HG03378 (cell line): Measurements from ENCODE around the gene BRD3OS.

Experiments used
- ATAC-seq: cut with Tn5 transposase; IDR thresholded peaks from one replicate; pipeline ENCODE4 v1.9.1; 2021; ENCODE audit warnings: mild to moderate bottlenecking, moderate library complexity; ENCODE audit not compliant: unreplicated experiment

The BRD3OS gene

DNA sequence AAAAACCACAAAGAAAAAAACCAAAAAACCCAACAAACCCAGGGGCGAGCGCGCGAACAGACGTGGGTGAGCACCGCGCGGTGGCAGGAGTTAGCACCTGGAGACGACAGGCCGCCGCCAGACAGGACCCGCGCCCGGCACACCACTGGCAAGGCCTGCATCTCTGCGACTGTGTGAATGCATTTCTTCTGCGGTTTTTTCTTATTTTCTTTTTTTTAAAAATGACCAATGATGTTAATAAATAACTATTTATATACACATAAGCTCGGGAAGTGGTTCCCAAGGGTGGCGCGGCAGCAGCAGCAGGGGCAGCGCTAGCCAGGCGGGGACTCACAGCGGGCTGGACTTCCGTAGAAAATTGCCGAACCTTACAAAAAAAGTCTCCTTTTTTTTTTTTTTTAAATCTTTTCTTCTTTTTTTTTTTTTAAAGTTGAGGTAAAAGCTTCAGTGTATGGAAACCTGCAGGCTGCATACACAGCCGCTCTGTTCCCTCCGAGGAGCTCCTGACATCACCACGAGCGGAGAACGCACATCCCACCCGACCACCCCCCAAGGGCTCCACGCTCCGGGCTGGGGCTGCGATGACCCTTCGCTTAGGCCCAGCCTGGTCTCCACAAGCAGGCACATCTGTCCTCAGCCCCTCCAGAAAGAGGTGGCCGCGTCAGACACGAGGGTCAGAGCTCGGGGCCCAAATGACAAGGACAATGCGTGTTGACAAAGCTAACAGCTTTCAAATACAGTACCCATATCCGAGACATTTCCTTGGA, 7.4 kb downstream of the BRD3OS start:
- ATAC-seq: no peak

DNA sequence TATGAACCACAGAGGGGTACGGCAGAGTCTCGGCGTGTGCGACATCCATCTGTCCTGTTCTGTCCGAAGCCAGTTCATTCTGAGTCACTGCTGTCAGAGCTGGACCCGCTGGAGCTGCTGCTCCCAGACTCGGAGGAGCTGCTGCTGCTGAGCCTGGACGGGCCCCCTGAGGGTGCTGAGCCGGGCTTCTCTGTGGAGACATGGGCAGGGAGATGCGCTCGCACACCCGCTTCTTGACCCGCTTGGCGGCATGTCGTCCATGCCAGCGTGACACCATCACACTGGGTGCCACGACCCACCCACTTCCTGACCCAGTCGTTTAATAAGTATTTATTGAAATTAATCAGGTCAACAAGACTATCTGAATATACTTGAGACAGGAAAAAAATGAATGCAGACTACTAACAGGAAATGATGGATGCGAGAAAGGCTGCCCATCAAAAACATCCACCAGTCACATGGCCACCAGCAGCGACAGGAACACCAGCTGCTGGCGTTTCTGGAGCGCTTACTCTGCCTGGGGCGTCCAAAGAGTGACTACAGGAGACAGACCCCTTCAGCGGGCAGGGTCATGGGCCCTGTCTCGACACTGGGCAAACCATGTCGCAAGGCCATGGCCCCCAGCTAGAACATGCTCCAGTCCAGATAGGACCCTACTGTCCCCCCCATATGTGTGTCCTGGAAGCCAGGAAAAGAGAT, 8.4 kb downstream of the BRD3OS start:
- ATAC-seq: no peak

DNA sequence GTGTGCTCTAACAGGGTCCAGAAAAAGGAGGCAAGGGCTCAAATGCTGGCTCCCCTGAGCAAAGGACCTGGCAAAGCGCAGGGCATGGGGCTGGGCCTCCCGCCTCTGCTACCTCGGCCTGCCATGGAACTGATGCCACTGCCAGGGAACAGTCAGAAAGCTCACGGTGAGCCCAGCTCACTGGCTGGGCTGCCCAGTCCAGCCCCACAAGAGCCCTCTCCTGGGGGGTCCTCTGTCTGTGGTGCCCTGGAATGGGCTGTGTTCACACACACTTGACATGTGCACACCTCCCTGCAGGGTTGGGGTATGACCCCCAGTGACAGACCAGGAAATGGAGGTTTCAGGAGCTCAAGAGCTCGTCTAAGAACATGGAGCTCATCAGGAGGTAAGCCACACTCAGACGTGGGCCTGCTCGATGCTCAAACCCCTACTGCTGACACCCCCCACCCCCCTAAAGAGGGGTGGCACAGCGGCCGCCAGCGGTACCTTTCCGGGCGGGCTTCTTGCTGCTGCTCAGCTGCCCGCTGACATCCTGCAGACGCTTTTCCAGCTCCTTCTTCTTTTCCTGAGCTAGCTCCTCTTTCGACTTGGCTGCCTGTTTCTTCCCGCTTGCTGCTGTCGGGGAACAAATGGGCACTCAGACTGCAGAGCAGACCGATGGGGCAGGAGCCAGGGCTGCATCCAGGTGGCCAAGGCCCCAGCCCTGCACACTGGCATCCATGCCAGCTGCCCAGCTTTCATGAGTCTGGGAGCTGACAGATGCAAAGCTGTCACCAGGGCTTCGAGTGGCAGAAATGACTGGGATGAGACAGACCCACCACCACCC, 9.1 kb downstream of the BRD3OS start:
- no peak for ATAC-seq

DNA sequence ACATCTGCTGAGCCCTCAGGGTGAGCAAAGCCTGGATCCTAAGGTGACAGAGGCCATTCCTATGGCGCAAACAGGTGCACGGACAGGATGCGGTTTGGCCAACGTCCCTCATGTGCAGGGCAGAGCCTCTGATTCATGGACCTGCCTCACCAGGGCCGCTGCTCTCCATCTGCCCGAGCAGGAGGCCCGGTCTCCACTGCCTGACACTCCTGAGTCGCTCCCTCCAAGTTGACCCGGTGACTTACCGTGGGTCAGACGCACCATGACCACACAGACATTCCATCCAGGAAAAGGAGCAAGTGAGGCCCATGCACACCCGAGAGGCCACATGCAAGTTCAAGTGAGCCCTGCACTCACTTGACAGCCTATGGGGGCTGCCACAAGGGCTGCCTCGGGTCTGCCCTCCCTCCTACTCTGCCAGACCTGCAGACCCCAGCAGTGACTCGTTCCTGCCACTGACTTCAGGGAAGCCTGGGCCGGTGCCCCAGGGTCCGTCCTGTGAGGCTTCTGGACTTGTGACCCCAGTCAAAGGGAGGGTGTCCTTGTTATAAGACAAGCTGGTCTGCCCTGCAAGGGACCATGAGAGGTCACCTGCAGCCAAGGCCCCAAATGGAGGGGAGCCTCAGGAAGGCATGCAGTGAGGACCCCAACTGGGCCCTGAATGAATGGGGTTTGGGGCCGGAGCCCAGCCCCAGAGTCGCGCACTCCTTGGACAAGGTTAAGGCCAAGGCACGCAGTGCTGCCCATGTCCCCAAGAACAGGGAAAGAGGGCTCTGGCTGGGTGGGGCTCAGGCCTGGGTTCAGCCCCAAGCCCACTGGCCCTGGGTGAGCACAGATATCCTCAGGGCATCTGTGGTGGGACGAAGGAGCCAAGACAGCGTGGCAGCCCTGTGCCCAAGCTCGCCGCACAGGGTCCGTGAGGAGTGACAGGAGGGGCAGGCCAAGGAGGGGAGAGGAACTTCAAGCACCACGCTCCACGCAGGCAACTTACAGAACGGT, 10.1 kb downstream of the BRD3OS start:
- ATAC-seq: no peak

DNA sequence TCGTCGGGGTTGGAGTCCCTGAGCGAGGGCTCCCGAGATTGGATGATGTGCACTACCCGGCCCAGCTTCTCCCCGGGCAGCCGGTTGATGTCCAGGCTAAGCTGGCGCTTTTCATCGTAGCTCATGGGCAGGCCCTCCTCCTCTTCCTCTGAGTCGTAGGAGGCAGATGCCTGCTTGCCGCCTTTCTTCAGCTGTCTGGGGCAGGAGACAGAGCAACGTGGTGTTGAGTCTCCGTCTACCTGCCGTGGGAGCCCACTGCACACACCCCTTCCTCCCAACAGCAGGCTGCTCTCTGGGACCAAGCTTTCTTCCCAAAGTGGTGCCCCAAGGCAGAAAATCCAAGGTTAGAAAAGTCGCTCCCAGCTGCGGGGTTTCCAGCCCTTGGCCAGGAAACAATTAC, 10.8 kb downstream of the BRD3OS start:
- ATAC-seq: no peak

DNA sequence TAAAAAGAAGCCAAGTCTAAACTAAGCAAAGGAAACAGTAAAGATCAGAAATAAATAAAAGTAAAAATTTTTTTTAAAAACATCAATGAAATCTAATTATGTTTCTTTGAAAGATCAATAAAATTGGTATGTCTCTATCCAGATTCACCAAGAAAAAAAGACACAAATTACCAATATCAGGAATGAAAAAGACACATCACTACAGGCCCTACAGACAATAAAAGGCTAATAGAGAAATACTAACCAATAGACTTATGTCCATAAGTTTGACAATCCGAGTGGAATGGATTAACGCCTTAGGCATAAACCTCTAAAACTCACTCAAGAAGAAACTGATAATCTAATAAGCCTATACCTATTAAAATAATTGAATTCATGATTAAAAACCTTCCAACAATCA, 12.4 kb downstream of the BRD3OS start:
- no peak for ATAC-seq

DNA sequence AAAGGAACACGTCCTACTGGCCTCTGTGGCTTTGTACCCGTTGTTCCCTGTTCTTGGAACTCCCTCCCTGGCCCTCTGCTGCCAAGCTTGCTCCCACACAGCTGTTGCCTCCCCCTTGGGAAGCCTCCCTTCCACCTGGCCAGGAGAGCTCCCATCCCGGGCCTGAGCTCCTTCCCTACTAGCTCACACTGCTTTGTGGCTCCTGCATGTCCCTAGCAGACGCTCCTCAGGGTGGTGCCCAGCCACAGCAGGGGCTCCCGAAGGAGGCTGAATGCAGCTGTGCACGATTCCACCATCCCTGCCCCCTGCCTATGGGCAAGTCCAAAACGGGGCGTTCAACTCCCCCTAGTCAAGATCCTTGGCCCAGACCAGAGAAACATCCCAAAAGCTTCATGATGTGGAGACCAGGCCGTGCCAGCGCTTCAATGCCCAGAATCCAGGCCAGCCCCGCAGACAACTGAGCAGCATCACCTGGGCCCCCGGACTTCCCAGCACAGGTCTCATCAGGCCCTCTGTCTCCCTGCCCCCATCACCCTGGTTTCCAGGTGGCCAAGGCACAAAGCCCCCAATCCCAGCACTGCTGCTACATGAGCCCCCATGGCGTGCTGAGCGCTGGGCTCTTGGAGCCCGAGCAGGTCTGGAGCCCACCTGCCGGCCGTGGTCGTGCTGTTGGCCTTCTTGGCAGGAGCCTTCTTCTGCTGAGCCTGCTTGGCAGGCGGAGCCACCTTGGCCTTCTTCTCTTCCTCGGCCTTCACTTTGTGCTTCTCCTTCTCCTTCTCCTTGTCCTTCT, 14.3 kb downstream of the BRD3OS start:
- no peak for ATAC-seq

DNA sequence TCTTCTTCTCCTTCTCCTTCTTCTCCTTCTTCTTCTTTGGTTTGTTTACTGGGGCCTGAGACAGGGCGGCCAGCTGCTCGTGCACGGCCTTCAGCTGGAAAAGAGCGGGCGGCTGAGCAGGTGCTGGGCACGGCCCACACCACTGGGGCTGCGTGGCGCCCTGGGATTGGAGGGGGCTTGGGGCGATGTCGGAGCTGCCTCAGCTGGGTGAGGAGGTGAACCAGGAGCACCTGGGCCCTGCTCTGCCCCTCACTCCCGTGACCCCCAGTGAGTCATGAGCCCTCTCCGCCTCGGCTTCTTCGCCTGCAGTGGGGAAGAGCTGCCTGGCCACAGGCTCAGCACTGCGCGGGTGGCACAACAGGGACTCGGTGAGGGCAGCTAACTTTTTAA, 14.9 kb downstream of the BRD3OS start:
- no peak for ATAC-seq

DNA sequence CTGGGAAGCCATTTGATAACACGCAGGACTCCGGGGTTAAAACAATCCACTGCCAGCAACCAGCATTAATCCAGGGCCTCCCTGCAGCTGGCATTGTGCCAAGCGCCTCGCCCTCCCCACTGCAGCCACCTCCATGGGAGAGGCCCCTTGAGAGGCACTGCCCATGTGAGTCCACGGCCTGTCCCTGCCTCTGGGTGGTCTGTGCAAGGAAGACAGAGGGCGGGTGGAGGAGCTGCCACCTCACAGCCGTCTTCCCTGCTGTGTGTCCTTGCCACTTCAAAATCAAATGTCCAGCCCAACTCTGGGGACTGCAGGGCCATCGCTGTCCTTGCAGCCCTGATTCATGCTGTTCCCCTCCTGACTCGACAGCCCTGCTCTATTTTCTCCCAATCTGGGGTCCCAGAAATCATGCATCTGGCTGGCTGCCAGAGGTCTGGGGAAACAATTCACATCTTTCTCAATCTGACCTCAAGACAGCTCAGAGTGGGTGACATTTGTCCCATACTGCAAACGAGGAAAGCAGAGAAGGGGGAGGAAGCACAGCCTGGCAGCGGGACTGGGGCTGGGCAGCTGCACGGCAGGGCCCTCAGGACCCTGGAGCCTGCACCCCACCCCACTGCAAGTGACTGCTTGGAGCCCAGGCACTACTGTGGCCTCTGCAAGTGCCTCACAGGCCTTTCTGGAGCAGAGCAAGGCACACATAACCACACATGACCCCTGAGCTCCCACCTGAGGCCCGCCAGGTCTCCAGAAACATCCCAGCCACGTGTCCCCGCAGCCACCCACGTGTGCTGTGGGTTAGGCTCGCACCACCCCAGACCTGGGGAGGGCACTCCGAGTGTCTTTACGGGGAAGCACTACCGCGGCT, 15.7 kb downstream of the BRD3OS start:
- ATAC-seq: no peak

DNA sequence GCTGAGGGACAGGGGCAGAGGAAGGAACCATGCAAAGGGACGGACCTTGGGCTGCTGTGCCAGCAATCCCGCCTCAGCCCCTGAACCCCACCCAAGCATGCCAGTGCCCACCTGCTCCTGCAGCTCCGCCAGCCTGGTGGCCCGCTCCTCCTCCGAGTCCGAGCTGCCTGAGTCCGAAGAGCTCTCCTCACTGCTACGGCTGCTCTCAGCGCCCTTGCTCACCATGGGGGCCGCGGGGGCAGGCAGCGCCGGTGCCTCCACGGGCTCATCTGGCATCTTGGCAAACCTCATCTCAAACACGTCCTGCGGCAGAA, 16.3 kb downstream of the BRD3OS start:
- ATAC-seq: no peak

DNA sequence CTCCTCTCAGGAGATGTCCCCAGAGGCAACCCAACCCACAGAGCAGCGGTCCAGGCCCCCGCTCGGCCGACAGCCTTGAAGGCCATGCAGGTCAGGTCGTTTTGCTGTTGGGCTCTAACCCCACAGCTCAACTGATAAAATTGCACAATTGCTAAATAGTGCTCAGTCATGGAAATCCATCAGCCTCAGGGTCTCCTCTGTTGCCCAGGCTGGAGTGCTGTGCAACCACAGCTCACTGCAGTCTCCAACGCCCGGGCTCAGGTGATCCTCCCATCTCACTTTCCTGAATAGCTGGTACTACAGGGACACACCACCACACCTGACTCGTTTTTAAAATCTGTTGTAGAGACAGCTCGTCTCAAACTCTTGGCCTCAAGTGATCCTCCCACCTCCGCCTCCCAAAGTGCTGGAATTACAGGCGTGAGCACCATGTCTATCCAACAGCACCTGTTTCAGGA, 18.3 kb downstream of the BRD3OS start:
- ATAC-seq: no peak

DNA sequence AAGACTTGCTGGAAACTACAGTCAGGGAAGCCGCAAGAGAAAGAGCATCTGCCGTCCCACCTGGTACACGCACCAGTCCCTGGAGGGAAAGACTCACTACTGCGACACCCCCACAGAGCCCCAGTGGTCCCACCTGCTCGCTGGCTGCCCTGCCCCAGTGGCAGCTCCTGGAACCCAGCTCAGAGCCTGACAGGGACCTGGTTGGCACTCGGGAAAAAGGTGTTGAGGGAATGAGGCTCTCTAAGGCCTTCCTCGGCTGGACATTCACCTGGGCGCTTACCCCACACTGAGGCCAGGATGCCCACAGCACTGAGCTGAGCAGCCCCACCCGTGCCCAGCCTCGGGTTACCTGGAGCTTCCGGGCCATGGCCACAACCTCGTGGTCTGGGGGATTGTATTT, 19.7 kb downstream of the BRD3OS start:
- no peak for ATAC-seq

DNA sequence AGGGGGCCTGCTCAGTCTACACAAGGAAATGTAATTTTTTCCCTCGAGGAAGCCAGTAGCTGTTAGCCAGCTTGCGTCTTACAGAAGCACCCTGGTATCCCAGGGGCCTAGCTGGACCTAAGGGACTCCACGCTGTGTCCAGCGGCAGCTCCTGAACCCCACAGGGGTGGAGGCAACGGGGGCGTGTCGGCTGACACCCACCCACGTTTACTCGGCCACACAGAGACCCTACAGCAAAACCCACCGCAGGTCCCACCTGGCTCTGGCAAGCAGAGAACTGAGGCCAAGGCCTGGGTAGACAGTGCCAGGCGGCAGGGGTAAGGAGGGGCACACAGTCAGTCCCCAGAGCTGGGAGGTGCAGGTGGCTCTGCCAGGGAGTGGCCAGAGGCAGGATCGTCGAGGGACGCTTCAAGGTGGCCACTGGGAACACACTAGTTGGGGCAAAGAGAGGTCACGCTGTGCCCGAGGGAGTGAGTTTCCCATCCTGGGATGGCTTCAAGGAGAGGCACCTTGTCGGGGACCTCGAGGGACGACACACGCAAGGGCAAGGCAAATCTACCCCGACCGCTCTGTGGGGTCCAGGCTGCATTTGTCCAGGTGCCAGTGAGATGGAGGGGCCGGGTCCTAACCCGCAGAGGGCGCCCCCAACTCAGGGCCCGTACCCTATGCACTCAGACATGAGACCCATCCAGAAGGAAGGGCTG, 20.7 kb downstream of the BRD3OS start:
- no peak for ATAC-seq

DNA sequence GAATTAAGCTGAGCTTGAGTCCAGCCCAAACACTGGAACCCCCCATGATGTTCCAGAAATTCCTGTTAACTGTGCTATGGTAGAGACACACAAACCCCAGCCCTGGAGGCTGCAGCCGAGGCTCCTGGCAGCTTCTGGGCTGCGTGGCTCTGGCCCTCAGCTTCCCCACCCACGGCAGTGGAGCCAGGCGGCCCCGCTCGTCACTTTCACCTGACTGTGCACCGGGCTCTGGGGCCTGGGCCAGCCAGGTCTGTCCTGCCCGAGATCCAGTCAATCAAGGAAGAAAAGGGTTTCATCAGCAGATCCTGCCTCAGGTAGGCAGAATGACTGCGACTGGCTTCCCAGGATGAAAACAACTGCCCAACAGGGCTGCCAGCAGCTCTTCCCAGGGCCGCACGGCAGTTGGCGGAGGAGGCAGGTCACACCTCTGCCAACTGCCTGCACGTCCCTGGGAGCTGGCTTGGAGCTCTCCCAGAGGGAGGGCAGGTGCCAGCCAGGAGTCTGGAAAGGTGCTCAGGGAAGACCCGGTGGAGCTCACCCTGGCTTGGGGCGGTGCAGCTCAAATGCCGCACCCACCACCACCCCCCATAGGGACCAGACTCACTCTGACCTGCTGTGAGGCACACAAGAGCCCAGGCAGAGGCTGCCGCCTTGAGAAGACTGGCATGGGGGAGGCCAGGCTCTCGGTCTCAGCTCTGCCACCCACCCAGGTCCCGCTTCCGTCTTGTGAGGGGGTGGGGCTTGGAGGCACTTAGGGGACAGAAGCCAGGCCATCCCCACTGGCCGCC, 21.8 kb downstream of the BRD3OS start:
- ATAC-seq: no peak

DNA sequence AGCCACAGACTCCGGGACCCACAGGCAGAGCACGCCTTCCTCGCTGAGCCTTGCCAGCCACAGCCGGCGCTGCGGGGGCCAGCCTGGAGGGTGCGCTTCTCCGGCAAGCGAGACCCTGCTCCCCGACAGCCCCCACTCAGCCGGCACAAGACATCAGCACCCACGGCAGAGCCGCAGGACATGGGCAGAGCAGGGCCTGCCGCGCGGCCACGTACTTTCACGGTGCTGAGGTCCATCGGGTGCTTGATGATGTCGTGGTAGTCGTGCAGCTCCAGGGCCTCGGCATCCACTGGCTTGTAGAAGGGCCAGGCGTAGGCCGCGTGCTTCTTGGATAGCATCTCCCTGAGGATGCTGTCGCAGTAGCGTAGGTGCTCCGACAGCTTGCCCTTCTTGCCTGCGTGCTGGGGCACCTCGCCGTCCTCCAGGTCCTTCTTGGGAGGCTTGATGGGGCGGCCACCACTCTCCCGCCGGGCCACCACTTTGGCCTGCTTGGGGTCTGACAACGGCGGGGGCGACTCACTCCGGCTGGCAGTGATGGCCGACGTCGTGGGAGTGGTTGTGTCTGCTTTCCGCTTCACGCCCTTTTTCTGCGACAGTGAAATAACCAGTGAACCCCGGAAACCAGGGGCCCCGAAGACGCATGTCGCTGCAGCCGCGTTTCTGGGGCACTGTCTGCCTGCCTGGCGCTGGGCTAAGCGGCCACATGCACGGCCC, 22.7 kb downstream of the BRD3OS start:
- no peak for ATAC-seq

DNA sequence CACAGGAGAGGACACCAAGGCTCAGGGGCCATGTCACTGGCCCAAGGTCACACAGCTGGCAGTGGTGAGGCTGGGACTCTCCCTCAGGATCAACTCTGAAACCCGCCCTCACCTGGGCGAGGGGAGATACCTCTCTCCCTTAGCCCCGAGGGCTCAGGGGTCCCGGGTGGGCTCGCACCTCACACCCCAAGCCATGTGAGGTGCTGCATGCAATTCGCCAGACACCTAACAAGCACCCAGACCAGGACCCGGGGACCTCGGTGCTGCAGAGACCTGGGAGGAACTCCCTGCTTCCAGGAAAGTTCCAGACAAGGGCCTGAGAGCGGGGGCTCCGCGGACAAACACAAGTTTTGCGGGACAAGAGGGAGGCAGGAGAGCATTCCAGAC, 23.3 kb downstream of the BRD3OS start:
- ATAC-seq: no peak

DNA sequence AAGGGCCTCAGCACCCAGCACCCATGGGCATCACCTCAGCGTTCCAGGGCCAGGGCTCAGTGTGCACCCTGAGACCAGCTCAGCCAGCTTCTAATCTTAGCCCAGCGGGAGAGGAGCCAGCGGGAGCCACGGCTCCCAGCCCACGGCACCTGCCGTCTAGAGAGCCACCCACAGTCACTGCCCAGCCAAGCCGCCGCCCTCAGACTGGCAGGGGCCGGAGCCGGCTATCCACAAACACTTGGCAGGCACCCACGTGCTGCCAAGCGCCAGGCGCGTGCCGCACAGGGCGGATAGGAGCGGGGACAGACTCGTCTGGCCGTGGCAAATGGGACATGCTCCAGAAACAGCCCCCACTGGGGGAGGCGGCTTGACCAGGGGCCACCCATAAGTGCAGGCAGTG, 24.0 kb downstream of the BRD3OS start:
- no peak for ATAC-seq
